Mesodermal cell (in vitro differentiated cells): ENCODE data around the gene LIMS2.
A peak's percentile ranks its signal among the peaks of the same experiment; 100 is the strongest.

Source experiments
- H3K27ac ChIP-seq: 2 replicates; pipeline ENCODE4 v1.7.0; 2013; ENCODE audit warnings: mild to moderate bottlenecking, low read depth, low read length, moderate library complexity; ENCODE audit not compliant: severe bottlenecking
- H3K36me3 ChIP-seq: 2 replicates; pipeline ENCODE4 v1.7.1; 2013; ENCODE audit warnings: mild to moderate bottlenecking, low read length, moderate library complexity; ENCODE audit not compliant: control insufficient read depth, insufficient read depth
- H3K4me1 ChIP-seq: one replicate; pipeline ENCODE4 v1.7.1; 2013; ENCODE audit warnings: mild to moderate bottlenecking, low read length; ENCODE audit not compliant: insufficient read depth, control insufficient read depth, poor library complexity, severe bottlenecking
- H3K4me3 ChIP-seq: 2 replicates; pipeline ENCODE4 v1.7.0; 2013; ENCODE audit warnings: low read length, control low read depth, mild to moderate bottlenecking; ENCODE audit not compliant: insufficient read depth, poor library complexity, severe bottlenecking; ENCODE audit errors: extremely low read depth
- H3K9me3 ChIP-seq: 2 replicates; pipeline ENCODE4 v1.7.1; 2013; ENCODE audit warnings: mild to moderate bottlenecking, low read length, moderate library complexity; ENCODE audit not compliant: control insufficient read depth
- WGBS, 2 experiments: methylation state at CpG; one replicate each; pipeline ENCODE4 v1.1.5; 2013; ENCODE audit warnings: missing lambda C conversion rate in 2 of 2; ENCODE audit not compliant: insufficient coverage in 2 of 2; 5-methylcytosine and 5-hydroxymethylcytosine counted together

The LIMS2 gene

DNA sequence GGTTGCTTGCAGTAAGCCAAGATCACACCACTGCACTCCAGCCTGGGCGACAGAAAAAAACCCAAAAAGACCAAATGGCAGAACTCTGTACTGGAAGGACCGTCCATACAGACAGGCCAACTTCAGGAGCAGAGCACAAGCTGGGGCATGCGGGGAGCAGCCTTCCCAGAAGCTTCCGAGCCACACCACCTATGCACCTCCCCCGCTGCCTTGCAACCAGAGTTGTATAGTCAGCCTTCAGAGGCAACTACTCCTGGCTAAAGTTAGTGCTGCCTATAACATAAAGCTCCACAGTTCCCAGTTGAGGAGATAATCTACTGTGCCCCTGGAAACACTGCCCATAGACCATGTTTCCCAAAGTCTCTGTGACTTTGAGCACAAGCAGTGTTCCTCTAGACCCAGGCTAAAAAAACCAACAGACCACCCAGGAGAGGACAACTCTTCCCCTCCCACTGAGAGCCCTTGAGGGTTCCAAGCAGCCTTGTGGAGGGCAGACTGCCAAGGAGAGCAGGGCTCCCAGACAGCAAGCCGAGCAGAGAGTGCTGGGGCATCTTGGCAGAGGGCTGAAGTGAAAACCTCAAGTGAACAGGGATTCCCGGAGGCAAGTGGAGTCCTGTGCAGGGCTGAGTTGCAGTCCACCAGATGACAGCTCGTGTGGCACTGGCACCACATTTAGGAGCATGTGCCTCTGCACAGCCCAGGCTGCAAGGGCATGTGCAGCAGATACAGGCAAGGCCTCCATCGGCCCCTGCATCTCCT is 32.7 kb upstream of the LIMS2 start:
- no peaks in the 10 kb centered on the region for H3K9me3 ChIP-seq
- peaks cover 82% of the 10 kb centered on the region for H3K36me3 ChIP-seq
- WGBS, 2 experiments, result 93 to 95% methylated on average over 9 of the region's 9 CpGs
- H3K4me1 ChIP-seq, result no peaks in the 10 kb centered on the region
- H3K27ac ChIP-seq, result no peak overlapping the region
- H3K4me3 ChIP-seq, result no peak overlapping the region

DNA sequence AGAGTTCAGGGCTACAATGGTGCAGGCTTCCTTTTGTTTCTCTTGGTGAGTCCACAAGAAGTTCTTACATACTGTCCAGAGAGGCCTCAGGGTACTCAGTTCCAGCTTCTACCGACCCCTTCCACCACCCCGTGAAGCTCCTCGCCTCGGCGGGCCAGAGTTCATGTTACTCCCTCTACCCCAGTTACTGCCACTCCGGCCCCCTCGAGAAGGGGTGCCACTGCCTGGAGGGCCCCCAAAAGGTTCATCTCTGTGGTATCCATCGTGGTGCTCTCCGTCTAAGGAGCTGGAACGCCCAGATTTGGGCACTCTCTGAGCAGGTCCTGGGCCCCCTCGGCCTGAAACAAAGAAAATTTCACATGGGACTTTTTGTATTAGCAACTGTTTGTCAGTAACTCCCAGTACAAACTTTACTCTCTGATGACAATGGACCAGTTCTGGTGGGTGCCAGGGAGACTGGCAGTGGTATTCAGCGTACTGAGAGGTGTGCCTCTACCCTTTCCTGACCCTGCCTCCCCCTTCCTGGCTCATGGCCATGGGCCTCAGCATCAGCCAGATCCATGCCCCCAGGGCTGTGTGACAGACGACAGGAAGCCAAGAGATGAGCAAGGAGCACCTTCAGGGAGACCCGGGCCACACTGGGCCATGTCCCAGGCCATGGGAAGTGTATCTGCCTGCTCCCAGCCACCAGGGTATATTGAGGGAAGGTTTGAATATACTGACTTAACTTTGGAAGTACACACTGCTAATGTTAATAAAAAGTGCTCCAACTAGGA is 31.1 kb upstream of the LIMS2 start:
- H3K4me3 ChIP-seq, result no peak overlapping the region
- no peak overlapping the region for H3K27ac ChIP-seq
- 95% methylated on average over 12 to 13 of the region's 14 CpGs for WGBS, 2 experiments
- no peaks in the 10 kb centered on the region for H3K9me3 ChIP-seq
- H3K36me3 ChIP-seq, result peaks cover 85% of the 10 kb centered on the region
- no peaks in the 10 kb centered on the region for H3K4me1 ChIP-seq

GRCh38 chr2:127705391-127706065 is 30.2 kb upstream of the LIMS2 start:
- H3K36me3 ChIP-seq, result peaks cover 79% of the 10 kb centered on the region
- H3K27ac ChIP-seq, result no peak overlapping the region
- 96 to 98% methylated on average over 3 to 4 of the region's 5 CpGs for WGBS, 2 experiments
- no peak overlapping the region for H3K4me3 ChIP-seq
- H3K9me3 ChIP-seq, result no peaks in the 10 kb centered on the region
- peaks cover 4% of the 10 kb centered on the region for H3K4me1 ChIP-seq

- Histone ChIP-seq H3K36me3 (peaks cover 72% of the 10 kb centered on the region), H3K4me3 (no peak overlapping the region), H3K9me3 (no peaks in the 10 kb centered on the region), H3K4me1 (peaks cover 5% of the 10 kb centered on the region), H3K27ac (no peak overlapping the region)
- WGBS, 2 experiments, result 89 to 100% methylated on average over 4 to 5 of the region's 5 CpGs
Measured at GRCh38 chr2:127704641-127705390, 29.5 kb upstream of the LIMS2 start.

DNA sequence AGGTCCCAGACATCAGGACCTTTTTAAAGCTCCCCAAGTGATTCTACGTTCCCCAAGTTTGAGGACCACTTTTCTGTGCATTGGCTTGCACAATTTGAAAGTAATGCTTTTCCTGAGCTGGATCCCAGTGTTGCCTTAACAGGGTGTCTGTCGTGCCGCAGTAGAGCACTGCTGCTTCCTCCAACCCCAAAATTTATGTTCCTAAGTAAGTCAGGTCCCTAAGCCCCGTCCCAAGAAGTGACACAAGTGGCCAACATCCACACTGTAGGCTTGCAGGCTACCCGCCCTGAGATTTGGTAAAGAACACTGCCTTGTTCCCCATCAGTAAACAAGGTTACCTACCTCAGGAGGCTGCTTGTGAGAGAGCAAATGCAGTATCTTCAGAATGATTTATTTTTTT is 28.0 kb upstream of the LIMS2 start:
- Histone ChIP-seq H3K4me3 (no peak overlapping the region), H3K27ac (no peak overlapping the region), H3K4me1 (peaks cover 5% of the 10 kb centered on the region), H3K9me3 (no peaks in the 10 kb centered on the region), H3K36me3 (peaks cover 57% of the 10 kb centered on the region)
- WGBS, 2 experiments, result 97 to 100% methylated on average over 3 to 4 of the region's 5 CpGs

GRCh38 chr2:127702395-127703009 is 27.2 kb upstream of the LIMS2 start:
- 68 to 76% methylated on average over 15 to 17 of the region's 19 CpGs for WGBS, 2 experiments
- Histone ChIP-seq H3K4me3 (peak overlapping the region; percentile 51), H3K27ac (peak overlapping the region; percentile 92), H3K9me3 (no peaks in the 10 kb centered on the region), H3K4me1 (peaks cover 5% of the 10 kb centered on the region), H3K36me3 (peaks cover 49% of the 10 kb centered on the region)

- WGBS, 2 experiments, result 1% methylated on average over 80 to 98 of the region's 108 CpGs
- peaks cover 5% of the 10 kb centered on the region for H3K4me1 ChIP-seq
Measured at GRCh38 chr2:127701651-127702394, 26.5 kb upstream of the LIMS2 start.

DNA sequence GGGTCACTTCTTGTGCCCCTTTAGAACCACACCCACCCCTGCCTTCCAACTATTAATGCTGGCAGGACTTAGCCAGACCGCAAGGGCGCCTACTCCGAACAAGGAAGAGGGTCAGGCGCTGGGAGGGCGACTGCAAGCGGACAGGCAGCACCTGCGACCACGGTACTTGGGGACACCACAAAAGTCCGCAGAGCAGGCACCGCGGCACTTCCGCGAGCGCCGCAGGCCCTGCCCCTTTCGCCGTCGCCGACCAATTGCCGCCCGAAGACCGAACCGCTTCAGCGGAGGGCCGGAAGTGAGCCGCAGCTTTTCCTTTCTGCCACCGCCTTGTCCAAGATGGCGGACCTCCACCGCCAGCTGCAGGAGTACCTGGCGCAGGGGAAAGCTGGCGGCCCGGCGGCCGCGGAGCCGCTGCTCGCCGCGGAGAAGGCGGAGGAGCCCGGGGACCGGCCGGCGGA is 25.9 kb upstream of the LIMS2 start, which contains the start of gene SFT2D3:
Gene SFT2D3 (plus strand): TSS at position 305 of the 458 bp plus-strand sequence. CDS start 32 bp downstream, at position 337.
- WGBS, 2 experiments, result 1% methylated on average over 37 to 41 of the region's 44 CpGs
- peak within 1 kb of the TSS; percentile 51 for H3K4me3 ChIP-seq
- peaks cover 5% of the 10 kb centered on the region for H3K4me1 ChIP-seq
- no peaks in the 10 kb centered on the region for H3K9me3 ChIP-seq
- peaks cover 37% of the 10 kb centered on the region for H3K36me3 ChIP-seq
- H3K27ac ChIP-seq, result peak within 1 kb of the TSS; percentile 92

More at GRCh38 chr2:127701651-127702394, 26.5 kb upstream of the LIMS2 start:
- Histone ChIP-seq H3K9me3 (no peaks in the 10 kb centered on the region), H3K27ac (peak overlapping the region; percentile 92), H3K36me3 (peaks cover 43% of the 10 kb centered on the region), H3K4me3 (peak overlapping the region; percentile 51)

GRCh38 chr2:127700527-127701192 is 25.3 kb upstream of the LIMS2 start:
- H3K27ac ChIP-seq, result peak overlapping the region; percentile 92
- no peaks in the 10 kb centered on the region for H3K9me3 ChIP-seq
- peak overlapping the region; percentile 51 for H3K4me3 ChIP-seq
- peaks cover 31% of the 10 kb centered on the region for H3K36me3 ChIP-seq
- peaks cover 5% of the 10 kb centered on the region for H3K4me1 ChIP-seq
- WGBS, 2 experiments, result 66% methylated on average over 8 to 9 of the region's 17 CpGs
